ENCODE measurements around the gene CACNA2D3.

DNA sequence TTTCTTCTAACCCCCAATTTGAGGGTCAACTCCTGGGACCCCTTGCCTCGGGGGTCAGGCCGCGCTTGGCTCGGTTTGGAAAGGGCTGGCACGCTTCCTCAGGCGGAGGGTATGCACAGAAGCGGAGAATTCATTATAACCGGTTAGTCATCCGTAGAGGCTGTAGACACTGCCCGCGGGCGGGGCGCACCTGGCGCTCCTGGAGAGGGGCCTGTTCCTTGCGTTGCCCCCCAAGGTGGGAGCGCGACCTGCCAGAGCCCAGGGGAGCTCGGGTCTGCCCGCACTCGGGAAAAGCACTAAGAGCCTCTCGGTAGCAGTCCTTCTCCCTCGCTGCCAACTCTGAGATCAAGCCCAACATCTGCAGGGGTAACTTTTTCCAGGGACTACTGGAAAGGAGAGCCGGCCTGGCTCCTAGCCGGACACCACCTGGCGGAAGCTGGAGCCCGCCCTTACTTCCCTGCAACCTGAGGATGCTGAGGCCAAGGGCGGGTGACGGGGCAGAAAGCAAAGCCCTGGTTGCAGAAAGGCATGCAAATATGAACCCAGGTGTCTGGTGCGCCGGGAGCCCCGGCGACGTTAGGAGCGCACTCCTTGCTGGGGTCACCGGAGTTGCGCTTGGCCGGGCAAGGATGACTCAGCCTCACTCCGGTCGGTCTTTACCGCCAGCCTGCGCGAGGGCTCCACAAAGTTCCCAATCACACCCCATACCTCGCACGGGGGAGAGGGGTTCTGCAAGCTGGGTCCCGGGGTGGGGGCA, 1.5 kb upstream of the CACNA2D3 start:
- TF ChIP-seq, protein P1, sequence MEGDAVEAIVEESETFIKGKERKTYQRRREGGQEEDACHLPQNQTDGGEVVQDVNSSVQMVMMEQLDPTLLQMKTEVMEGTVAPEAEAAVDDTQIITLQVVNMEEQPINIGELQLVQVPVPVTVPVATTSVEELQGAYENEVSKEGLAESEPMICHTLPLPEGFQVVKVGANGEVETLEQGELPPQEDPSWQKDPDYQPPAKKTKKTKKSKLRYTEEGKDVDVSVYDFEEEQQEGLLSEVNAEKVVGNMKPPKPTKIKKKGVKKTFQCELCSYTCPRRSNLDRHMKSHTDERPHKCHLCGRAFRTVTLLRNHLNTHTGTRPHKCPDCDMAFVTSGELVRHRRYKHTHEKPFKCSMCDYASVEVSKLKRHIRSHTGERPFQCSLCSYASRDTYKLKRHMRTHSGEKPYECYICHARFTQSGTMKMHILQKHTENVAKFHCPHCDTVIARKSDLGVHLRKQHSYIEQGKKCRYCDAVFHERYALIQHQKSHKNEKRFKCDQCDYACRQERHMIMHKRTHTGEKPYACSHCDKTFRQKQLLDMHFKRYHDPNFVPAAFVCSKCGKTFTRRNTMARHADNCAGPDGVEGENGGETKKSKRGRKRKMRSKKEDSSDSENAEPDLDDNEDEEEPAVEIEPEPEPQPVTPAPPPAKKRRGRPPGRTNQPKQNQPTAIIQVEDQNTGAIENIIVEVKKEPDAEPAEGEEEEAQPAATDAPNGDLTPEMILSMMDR (IDR thresholded peaks at IDR 0.05) = no peak
- peak; percentile 84 for TF ChIP-seq EZH2phosphoT487 (IDR thresholded peaks at IDR 0.05)
